ENCODE measurements around the gene TOLLIP.

Gene TOLLIP

GRCh38 chr11:1283906-1284305 lies 25.5 kb downstream of the TOLLIP start:
- TF ChIP-seq, protein P1, sequence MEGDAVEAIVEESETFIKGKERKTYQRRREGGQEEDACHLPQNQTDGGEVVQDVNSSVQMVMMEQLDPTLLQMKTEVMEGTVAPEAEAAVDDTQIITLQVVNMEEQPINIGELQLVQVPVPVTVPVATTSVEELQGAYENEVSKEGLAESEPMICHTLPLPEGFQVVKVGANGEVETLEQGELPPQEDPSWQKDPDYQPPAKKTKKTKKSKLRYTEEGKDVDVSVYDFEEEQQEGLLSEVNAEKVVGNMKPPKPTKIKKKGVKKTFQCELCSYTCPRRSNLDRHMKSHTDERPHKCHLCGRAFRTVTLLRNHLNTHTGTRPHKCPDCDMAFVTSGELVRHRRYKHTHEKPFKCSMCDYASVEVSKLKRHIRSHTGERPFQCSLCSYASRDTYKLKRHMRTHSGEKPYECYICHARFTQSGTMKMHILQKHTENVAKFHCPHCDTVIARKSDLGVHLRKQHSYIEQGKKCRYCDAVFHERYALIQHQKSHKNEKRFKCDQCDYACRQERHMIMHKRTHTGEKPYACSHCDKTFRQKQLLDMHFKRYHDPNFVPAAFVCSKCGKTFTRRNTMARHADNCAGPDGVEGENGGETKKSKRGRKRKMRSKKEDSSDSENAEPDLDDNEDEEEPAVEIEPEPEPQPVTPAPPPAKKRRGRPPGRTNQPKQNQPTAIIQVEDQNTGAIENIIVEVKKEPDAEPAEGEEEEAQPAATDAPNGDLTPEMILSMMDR (IDR thresholded peaks at IDR 0.05; ENCODE audit: low read depth, low read length), result no peak
- TF ChIP-seq POLR2A (IDR thresholded peaks at IDR 0.05; ENCODE audit: extremely low read depth, insufficient read length) (no peak), MYC (IDR thresholded peaks at IDR 0.05; ENCODE audit: low read depth, low read length) (no peak)
- TF ChIP-seq, protein P2, sequence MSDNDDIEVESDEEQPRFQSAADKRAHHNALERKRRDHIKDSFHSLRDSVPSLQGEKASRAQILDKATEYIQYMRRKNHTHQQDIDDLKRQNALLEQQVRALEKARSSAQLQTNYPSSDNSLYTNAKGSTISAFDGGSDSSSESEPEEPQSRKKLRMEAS (IDR thresholded peaks at IDR 0.05; ENCODE audit: low read depth, low read length), result no peak
- DNase-seq (ENCODE audit: low read depth), result no peak

DNA sequence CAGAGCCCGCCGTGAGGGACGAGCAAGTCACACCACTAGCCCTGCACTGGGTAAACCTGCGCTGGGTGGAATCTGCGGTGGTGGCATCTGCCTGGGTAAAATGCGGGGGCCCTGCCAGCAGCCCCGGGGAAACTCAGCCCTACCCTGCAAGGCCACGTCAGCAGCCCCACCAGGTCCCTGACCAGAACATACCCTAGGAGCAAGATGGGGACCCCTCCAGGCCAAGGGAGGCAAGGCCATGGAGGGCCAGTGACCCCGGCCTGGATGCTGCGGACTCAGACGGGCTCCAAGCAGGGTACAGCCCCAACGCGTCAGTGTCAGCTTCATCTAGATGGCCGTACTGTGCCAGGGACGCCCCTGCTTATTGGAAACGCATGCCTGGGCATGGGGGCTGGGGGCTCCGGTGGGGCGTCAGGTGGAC lies 26.3 kb downstream of the TOLLIP start:
- TF ChIP-seq POLR2A (IDR thresholded peaks at IDR 0.05; ENCODE audit: extremely low read depth, insufficient read length) (no peak), MYC (IDR thresholded peaks at IDR 0.05; ENCODE audit: low read depth, low read length) (no peak)
- TF ChIP-seq, protein P1 (IDR thresholded peaks at IDR 0.05; ENCODE audit: low read depth, low read length), result no peak
- TF ChIP-seq, protein P2 (IDR thresholded peaks at IDR 0.05; ENCODE audit: low read depth, low read length), result no peak
- DNase-seq (ENCODE audit: low read depth), result no peak

More at GRCh38 chr11:1283906-1284305, 25.5 kb downstream of the TOLLIP start:
- H3K4me3 ChIP-seq (ENCODE audit: low read depth, low read length), result no peak overlapping the region

GRCh38 chr11:1281974-1282365 lies 27.5 kb downstream of the TOLLIP start:
- H3K4me3 ChIP-seq (ENCODE audit: low read depth, low read length), result no peak overlapping the region
- DNase-seq (ENCODE audit: low read depth), result no peak
- TF ChIP-seq MYC (IDR thresholded peaks at IDR 0.05; ENCODE audit: low read depth, low read length) (no peak), POLR2A (IDR thresholded peaks at IDR 0.05; ENCODE audit: extremely low read depth, insufficient read length) (no peak)
- TF ChIP-seq, protein P1 (IDR thresholded peaks at IDR 0.05; ENCODE audit: low read depth, low read length), result no peak
- TF ChIP-seq, protein P2 (IDR thresholded peaks at IDR 0.05; ENCODE audit: low read depth, low read length), result no peak

More for the DNA sequence above, 26.3 kb downstream of the TOLLIP start:
- H3K4me3 ChIP-seq (ENCODE audit: low read depth, low read length), result no peak overlapping the region

GRCh38 chr11:1281326-1281973 lies 28.0 kb downstream of the TOLLIP start:
- no peak for TF ChIP-seq POLR2A (IDR thresholded peaks at IDR 0.05; ENCODE audit: extremely low read depth, insufficient read length)
- TF ChIP-seq, protein P2 (IDR thresholded peaks at IDR 0.05; ENCODE audit: low read depth, low read length), result no peak
- no peak for TF ChIP-seq MYC (IDR thresholded peaks at IDR 0.05; ENCODE audit: low read depth, low read length)
- TF ChIP-seq, protein P1 (IDR thresholded peaks at IDR 0.05; ENCODE audit: low read depth, low read length), result no peak
- DNase-seq (ENCODE audit: low read depth), result no peak
- no peak overlapping the region for H3K4me3 ChIP-seq (ENCODE audit: low read depth, low read length)

DNA sequence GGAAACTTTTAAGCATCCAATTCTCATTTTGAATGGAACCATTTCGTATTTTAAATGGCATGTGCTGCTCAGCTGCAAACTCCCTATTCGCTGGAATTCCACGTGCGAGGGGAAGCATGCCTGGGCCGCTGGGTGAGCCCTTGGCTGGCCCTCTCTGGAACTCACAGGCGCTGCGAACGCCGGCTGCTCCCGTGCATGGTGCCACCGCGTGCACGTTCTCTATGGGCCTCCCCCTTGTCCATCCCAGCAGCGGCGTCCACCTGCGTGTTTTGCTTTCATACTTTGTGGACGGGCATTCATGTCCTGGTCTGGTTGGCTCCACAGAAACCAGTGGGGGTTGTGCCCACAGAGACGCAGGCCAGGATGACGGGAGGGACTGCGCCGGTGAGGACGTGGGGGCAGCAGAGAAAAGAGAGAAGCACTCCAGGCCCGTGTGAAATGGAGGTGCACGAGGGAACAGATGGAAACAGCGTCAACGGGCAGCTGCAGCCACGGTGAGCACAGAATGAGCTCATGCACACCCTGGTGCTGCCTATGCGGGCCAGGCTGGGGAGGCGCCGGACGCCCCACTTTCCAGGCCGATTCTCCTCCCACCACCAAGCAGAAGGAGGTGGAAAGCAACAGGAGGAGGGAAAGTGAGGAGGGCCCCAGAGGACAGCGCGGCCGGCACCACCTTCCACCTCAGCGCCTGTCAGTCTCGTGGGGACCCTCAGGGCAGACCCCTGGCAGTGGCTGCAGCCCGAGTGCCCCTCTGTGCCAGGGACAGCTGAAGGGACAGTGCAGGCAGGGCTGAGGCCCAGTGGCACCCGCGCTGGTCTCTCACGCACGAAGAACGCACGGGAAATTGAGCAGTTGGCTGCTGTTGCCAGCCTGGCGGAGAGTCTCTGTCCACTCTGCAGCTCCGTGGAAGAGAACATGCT lies 29.1 kb downstream of the TOLLIP start:
- TF ChIP-seq MYC (IDR thresholded peaks at IDR 0.05; ENCODE audit: low read depth, low read length) (no peak), POLR2A (IDR thresholded peaks at IDR 0.05; ENCODE audit: extremely low read depth, insufficient read length) (no peak)
- TF ChIP-seq, protein P1 (IDR thresholded peaks at IDR 0.05; ENCODE audit: low read depth, low read length), result no peak
- TF ChIP-seq, protein P2 (IDR thresholded peaks at IDR 0.05; ENCODE audit: low read depth, low read length), result no peak
- no peak for DNase-seq (ENCODE audit: low read depth)
- H3K4me3 ChIP-seq (ENCODE audit: low read depth, low read length), result no peak overlapping the region
